Measurements from ENCODE around the gene PTPRM.

DNA sequence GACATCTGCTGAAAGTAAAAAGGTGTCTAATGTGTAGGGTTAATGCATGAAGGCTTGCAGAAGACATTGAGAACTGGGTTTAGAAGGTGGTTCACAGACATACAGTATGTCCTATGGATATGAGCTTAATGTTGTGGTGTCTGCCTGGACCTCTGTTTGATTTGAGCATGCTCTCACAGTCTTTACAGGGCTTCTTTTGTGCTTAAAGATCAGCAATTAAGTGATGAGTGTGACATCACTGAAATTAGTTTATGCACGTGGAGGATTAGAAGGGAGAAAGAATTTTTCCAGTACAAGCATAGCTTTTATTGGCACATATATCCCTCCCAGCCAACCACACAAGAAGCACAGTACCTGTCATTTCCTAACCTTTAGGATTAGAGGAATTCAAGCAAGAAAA is 674.6 kb downstream of the PTPRM start:
- no peak for TF ChIP-seq POLR2A (IDR thresholded peaks at IDR 0.05; ENCODE audit: low read depth, low read length)
- TF ChIP-seq BHLHE40 (IDR thresholded peaks at IDR 0.05; ENCODE audit: low read depth, low read length) = no peak
- no peak for TF ChIP-seq RAD21 (IDR thresholded peaks at IDR 0.05; ENCODE audit: low read length)
- TF ChIP-seq, protein P1, sequence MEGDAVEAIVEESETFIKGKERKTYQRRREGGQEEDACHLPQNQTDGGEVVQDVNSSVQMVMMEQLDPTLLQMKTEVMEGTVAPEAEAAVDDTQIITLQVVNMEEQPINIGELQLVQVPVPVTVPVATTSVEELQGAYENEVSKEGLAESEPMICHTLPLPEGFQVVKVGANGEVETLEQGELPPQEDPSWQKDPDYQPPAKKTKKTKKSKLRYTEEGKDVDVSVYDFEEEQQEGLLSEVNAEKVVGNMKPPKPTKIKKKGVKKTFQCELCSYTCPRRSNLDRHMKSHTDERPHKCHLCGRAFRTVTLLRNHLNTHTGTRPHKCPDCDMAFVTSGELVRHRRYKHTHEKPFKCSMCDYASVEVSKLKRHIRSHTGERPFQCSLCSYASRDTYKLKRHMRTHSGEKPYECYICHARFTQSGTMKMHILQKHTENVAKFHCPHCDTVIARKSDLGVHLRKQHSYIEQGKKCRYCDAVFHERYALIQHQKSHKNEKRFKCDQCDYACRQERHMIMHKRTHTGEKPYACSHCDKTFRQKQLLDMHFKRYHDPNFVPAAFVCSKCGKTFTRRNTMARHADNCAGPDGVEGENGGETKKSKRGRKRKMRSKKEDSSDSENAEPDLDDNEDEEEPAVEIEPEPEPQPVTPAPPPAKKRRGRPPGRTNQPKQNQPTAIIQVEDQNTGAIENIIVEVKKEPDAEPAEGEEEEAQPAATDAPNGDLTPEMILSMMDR (conservative IDR thresholded peaks at IDR 0.05; ENCODE audit: low read depth, low read length) = no peak
- no peak for TF ChIP-seq CEBPB (IDR thresholded peaks at IDR 0.05; ENCODE audit: low read depth, low read length)
- TF ChIP-seq, protein P2, sequence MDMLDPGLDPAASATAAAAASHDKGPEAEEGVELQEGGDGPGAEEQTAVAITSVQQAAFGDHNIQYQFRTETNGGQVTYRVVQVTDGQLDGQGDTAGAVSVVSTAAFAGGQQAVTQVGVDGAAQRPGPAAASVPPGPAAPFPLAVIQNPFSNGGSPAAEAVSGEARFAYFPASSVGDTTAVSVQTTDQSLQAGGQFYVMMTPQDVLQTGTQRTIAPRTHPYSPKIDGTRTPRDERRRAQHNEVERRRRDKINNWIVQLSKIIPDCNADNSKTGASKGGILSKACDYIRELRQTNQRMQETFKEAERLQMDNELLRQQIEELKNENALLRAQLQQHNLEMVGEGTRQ (IDR thresholded peaks at IDR 0.05; ENCODE audit: low read depth, low read length) = no peak
- no peak for TF ChIP-seq FOS (IDR thresholded peaks at IDR 0.05; ENCODE audit: low read depth, low read length)
- TF ChIP-seq RFX5 (IDR thresholded peaks at IDR 0.05; ENCODE audit: low read depth, low read length) = no peak
- no peak for TF ChIP-seq MXI1 (IDR thresholded peaks at IDR 0.05; ENCODE audit: borderline replicate concordance, low read depth, low read length)
- TF ChIP-seq, protein P3, sequence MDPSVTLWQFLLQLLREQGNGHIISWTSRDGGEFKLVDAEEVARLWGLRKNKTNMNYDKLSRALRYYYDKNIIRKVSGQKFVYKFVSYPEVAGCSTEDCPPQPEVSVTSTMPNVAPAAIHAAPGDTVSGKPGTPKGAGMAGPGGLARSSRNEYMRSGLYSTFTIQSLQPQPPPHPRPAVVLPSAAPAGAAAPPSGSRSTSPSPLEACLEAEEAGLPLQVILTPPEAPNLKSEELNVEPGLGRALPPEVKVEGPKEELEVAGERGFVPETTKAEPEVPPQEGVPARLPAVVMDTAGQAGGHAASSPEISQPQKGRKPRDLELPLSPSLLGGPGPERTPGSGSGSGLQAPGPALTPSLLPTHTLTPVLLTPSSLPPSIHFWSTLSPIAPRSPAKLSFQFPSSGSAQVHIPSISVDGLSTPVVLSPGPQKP (IDR thresholded peaks at IDR 0.05; ENCODE audit: borderline replicate concordance, low read depth, low read length) = no peak
- no peak for TF ChIP-seq MAFK (IDR thresholded peaks at IDR 0.05; ENCODE audit: low read depth, low read length)
